GM23338 (cell line): ENCODE results near the gene OR52J3.

Experiments
- CREB1 ChIP-seq: fragments of 250-450 bp; sonication (Bioruptor Pico); IDR thresholded peaks from 2 replicates; pipeline ENCODE4 v1.5.0; 2020; ENCODE audit warnings: low read depth, mild to moderate bottlenecking, moderate library complexity
- CTCF ChIP-seq, 2 experiments: fragments of 200-600 bp in 1 of 2; sonication (generic) in 1 of 2; conservative IDR thresholded peaks; 2 replicates each; pipeline versions ENCODE4 v1.5.1 to v1.6.1; 2016 to 2017; ENCODE audit warnings: antibody characterized with exemption in 2 of 2, low read depth in 2 of 2, mild to moderate bottlenecking in 2 of 2, moderate library complexity in 1 of 2
- EZH2 ChIP-seq: fragments of 200-600 bp; sonication (generic); IDR thresholded peaks from one replicate; pipeline ENCODE4 v1.8.0; 2017; ENCODE audit warnings: antibody characterized with exemption, mild to moderate bottlenecking, low read depth; ENCODE audit not compliant: unreplicated experiment
- EZH2phosphoT487 ChIP-seq: fragments of 200-600 bp; sonication (generic); IDR thresholded peaks from one replicate; pipeline ENCODE4 v1.8.1; 2018; ENCODE audit warnings: antibody characterized with exemption; ENCODE audit not compliant: unreplicated experiment
- POLR2AphosphoS5 ChIP-seq: IDR thresholded peaks from 2 replicates; pipeline ENCODE4 v1.6.1; 2016; ENCODE audit warnings: antibody characterized with exemption, low read depth
- REST ChIP-seq: IDR thresholded peaks from one replicate; pipeline ENCODE4 v1.6.1; 2018; ENCODE audit warnings: antibody characterized with exemption; ENCODE audit not compliant: unreplicated experiment
- STAT1 ChIP-seq: IDR thresholded peaks from one replicate; pipeline ENCODE4 v1.6.1; 2016; ENCODE audit warnings: antibody characterized with exemption; ENCODE audit not compliant: unreplicated experiment
- TF ChIP-seq, protein P1 (sequence below): IDR thresholded peaks from 2 replicates; pipeline ENCODE4 v1.6.1; 2016; ENCODE audit warnings: antibody characterized with exemption
- TF ChIP-seq, protein P2 (sequence below): fragments of 250-450 bp; sonication (Bioruptor Pico); IDR thresholded peaks from 2 replicates; pipeline ENCODE4 v1.5.0; 2020; ENCODE audit warnings: mild to moderate bottlenecking, moderate library complexity

GRCh38 chr11:5040876-5041275 is 5.5 kb upstream of the OR52J3 start:
- TF ChIP-seq STAT1: no peak
- TF ChIP-seq, protein P1, sequence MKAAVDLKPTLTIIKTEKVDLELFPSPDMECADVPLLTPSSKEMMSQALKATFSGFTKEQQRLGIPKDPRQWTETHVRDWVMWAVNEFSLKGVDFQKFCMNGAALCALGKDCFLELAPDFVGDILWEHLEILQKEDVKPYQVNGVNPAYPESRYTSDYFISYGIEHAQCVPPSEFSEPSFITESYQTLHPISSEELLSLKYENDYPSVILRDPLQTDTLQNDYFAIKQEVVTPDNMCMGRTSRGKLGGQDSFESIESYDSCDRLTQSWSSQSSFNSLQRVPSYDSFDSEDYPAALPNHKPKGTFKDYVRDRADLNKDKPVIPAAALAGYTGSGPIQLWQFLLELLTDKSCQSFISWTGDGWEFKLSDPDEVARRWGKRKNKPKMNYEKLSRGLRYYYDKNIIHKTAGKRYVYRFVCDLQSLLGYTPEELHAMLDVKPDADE: no peak
- TF ChIP-seq REST: no peak
- no peak for TF ChIP-seq CTCF (conservative IDR thresholded peaks at IDR 0.05; ENCODE audit: low read depth in 2 of 2)
- no peak for TF ChIP-seq POLR2AphosphoS5
- no peak for TF ChIP-seq EZH2
- TF ChIP-seq, protein P2, sequence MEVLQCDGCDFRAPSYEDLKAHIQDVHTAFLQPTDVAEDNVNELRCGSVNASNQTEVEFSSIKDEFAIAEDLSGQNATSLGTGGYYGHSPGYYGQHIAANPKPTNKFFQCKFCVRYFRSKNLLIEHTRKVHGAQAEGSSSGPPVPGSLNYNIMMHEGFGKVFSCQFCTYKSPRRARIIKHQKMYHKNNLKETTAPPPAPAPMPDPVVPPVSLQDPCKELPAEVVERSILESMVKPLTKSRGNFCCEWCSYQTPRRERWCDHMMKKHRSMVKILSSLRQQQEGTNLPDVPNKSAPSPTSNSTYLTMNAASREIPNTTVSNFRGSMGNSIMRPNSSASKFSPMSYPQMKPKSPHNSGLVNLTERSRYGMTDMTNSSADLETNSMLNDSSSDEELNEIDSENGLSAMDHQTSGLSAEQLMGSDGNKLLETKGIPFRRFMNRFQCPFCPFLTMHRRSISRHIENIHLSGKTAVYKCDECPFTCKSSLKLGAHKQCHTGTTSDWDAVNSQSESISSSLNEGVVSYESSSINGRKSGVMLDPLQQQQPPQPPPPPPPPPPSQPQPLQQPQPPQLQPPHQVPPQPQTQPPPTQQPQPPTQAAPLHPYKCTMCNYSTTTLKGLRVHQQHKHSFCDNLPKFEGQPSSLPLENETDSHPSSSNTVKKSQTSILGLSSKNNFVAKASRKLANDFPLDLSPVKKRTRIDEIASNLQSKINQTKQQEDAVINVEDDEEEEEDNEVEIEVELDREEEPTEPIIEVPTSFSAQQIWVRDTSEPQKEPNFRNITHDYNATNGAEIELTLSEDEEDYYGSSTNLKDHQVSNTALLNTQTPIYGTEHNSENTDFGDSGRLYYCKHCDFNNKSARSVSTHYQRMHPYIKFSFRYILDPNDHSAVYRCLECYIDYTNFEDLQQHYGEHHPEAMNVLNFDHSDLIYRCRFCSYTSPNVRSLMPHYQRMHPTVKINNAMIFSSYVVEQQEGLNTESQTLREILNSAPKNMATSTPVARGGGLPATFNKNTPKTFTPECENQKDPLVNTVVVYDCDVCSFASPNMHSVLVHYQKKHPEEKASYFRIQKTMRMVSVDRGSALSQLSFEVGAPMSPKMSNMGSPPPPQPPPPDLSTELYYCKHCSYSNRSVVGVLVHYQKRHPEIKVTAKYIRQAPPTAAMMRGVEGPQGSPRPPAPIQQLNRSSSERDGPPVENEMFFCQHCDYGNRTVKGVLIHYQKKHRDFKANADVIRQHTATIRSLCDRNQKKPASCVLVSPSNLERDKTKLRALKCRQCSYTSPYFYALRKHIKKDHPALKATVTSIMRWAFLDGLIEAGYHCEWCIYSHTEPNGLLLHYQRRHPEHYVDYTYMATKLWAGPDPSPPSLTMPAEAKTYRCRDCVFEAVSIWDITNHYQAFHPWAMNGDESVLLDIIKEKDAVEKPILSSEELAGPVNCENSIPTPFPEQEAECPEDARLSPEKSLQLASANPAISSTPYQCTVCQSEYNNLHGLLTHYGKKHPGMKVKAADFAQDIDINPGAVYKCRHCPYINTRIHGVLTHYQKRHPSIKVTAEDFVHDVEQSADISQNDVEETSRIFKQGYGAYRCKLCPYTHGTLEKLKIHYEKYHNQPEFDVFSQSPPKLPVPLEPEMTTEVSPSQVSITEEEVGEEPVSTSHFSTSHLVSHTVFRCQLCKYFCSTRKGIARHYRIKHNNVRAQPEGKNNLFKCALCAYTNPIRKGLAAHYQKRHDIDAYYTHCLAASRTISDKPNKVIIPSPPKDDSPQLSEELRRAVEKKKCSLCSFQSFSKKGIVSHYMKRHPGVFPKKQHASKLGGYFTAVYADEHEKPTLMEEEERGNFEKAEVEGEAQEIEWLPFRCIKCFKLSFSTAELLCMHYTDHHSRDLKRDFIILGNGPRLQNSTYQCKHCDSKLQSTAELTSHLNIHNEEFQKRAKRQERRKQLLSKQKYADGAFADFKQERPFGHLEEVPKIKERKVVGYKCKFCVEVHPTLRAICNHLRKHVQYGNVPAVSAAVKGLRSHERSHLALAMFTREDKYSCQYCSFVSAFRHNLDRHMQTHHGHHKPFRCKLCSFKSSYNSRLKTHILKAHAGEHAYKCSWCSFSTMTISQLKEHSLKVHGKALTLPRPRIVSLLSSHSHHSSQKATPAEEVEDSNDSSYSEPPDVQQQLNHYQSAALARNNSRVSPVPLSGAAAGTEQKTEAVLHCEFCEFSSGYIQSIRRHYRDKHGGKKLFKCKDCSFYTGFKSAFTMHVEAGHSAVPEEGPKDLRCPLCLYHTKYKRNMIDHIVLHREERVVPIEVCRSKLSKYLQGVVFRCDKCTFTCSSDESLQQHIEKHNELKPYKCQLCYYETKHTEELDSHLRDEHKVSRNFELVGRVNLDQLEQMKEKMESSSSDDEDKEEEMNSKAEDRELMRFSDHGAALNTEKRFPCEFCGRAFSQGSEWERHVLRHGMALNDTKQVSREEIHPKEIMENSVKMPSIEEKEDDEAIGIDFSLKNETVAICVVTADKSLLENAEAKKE: no peak
- TF ChIP-seq EZH2phosphoT487: no peak
- TF ChIP-seq CREB1: no peak
